ENCODE measurements around the gene DAND5. TPM values are rescaled to one million over a fixed set of nuclear protein-coding genes. Genes with fewer than 3 reads are reported as not detected.

The DAND5 gene
- total and polyA plus RNA-seq, 9 of the 15 experiments (the other 6 are each of a cell fraction or from before 2014, with no cell fraction given) = 0.22 to 0.83 (median 0.60) TPM

GRCh38 chr19:12933287-12934072 is 35.9 kb upstream of the DAND5 start, which contains the start of gene FARSA (continued):
- 0 out of 2 replicates have a peak, but pooled peaks have one; percentile 64 for TF ChIP-seq RERE (CRISPR knock-in tag; IDR thresholded peaks at IDR 0.05; ENCODE audit: borderline replicate concordance)
- TF ChIP-seq E2F5 (CRISPR knock-in tag; IDR thresholded peaks at IDR 0.05) = peak; percentile 57; the same call in 1 of the 2 replicates
- no peak for TF ChIP-seq DNMT1 (IDR thresholded peaks at IDR 0.05)
- TF ChIP-seq E2F8 (IDR thresholded peaks at IDR 0.05; ENCODE audit: low read depth, partially characterized antibody) = peak; percentile 55
- TF ChIP-seq PTBP1 (IDR thresholded peaks at IDR 0.05; ENCODE audit: low read depth, low read length) = no peak
- TF ChIP-seq ZNF75A (CRISPR knock-in tag; IDR thresholded peaks at IDR 0.05) = no peak
- TF ChIP-seq SMARCC2 (IDR thresholded peaks at IDR 0.05; ENCODE audit: low read depth) = no peak
- TF ChIP-seq CXXC5 (CRISPR knock-in tag; IDR thresholded peaks at IDR 0.05) = peak; percentile 34
- peak; percentile 75 for TF ChIP-seq CEBPG (CRISPR knock-in tag; IDR thresholded peaks at IDR 0.05)
- TF ChIP-seq CEBPG (tag; conservative IDR thresholded peaks at IDR 0.05 in 1 of 2, IDR thresholded peaks at IDR 0.05 in 1 of 2) = no peak
- TF ChIP-seq CHAMP1 (IDR thresholded peaks at IDR 0.05) = no peak
- peak; percentile 70 for TF ChIP-seq ELF1 (tag; IDR thresholded peaks at IDR 0.05)
- peak; percentile 72 for TF ChIP-seq POLR2H (tag; IDR thresholded peaks at IDR 0.05; ENCODE audit: low read depth)
- peak; percentile 59 for TF ChIP-seq SETDB1 (IDR thresholded peaks at IDR 0.05; ENCODE audit: low read length)
- no peak for TF ChIP-seq FOS (IDR thresholded peaks at IDR 0.05; ENCODE audit: extremely low read depth, insufficient read length)
- TF ChIP-seq SOX6 (IDR thresholded peaks at IDR 0.05) = 0 out of 2 replicates have a peak, but pooled peaks have one; percentile 7

Data from K562 (cell line).